GM19351 (cell line): ENCODE data around the gene PRLH.

Source experiments
- ATAC-seq: cut with Tn5 transposase; IDR thresholded peaks from one replicate; pipeline ENCODE4 v1.9.1; 2021; ENCODE audit warnings: mild to moderate bottlenecking, moderate library complexity; ENCODE audit not compliant: unreplicated experiment

The PRLH gene

GRCh38 chr2:237563816-237564215 is 2.6 kb upstream of the PRLH start:
- ATAC-seq: no peak

- ATAC-seq: no peak
Measured at GRCh38 chr2:237564526-237565131, 1.7 kb upstream of the PRLH start.

DNA sequence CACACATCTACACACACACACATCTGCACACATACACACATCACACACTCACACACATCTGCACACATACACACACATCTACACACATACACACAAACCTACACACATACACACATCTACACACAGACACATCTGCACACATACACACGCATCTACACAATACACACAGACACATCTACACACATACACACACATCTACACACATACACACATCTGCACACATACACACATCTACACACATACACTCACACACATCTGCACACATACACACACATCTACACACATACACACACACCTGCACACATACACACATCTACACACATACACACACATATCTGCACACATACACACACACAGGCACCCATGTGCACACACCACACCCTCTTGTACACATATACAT is 400 bp upstream of the PRLH start:
- no peak for ATAC-seq

DNA sequence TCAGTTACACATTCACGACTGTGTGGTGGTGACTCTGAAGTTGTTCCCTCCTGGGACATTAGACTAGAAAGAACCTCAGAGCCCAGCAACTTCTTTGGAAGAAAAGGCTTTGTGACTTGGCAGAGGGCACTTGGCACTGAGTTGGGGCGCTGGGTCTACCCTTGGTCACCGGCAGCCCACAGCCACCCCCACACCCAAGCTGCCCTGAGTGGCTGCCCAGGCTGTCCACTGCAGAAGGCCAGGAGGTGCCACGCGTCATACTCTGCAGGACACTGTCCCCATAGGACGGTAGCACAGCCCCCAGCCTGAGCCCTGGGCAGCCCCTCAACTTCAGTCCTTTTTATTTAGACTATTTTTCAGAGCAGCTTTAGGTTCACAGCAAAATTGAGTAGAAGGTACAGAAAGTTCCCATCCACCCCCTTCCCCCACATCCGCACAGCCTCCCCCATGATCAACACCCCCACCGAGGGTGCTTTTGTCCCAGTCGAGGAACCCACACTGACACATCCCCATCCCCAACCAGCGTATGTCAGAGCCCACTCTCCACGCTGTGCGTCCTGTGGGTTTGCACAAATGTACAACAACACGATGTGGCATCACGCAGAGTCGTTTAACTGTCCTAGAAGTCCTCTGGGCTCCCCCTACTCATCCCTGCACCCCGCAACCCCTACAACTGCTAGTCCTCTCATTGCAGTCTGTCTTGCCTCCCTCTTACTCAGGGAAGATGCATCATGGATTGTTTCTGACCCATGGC is 1.1 kb downstream of the PRLH start:
- no peak for ATAC-seq

- ATAC-seq: no peak
Measured at GRCh38 chr2:237568121-237568660, 1.8 kb downstream of the PRLH start.

DNA sequence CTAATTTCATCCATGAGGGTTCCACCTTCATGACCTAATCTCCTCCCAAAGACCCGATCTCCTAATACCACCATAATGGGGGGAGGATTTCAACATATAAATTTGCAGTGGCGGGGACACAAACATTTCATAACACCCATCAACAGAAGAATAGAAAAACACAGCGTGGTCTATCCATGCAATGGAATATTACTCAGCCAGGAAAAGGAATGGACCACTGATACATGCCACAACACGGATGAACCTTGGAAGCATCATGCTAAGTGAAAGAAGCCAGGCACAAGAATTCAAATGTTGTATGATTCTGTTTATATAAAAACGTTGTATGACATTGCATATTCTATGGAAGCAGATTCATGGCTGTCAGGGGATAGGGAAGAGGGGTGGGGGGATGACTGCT is 2.7 kb downstream of the PRLH start:
- ATAC-seq: no peak

DNA sequence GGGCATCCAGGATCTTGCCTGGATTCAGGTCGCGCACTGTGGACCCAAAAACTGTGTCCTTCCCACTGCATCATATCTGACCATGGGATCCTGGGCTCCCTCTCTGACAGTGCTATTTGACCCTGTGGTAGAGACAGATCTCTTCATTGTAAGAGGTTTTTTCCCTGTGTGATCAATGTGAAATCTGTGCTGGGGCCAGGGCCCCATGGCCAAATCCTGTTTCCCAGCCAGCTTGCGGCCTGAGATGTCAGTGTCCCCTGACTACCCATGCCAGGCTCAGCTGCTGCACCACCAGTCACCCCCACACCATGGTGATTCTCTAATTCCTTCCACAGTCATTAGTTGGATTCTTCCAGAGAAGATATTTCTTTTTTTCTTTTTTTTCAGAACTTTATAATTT is 3.5 kb downstream of the PRLH start:
- ATAC-seq: no peak

GRCh38 chr2:237570776-237571335 is 4.5 kb downstream of the PRLH start:
- ATAC-seq: no peak

- no peak for ATAC-seq
Measured at GRCh38 chr2:237571551-237571950, 5.2 kb downstream of the PRLH start.

DNA sequence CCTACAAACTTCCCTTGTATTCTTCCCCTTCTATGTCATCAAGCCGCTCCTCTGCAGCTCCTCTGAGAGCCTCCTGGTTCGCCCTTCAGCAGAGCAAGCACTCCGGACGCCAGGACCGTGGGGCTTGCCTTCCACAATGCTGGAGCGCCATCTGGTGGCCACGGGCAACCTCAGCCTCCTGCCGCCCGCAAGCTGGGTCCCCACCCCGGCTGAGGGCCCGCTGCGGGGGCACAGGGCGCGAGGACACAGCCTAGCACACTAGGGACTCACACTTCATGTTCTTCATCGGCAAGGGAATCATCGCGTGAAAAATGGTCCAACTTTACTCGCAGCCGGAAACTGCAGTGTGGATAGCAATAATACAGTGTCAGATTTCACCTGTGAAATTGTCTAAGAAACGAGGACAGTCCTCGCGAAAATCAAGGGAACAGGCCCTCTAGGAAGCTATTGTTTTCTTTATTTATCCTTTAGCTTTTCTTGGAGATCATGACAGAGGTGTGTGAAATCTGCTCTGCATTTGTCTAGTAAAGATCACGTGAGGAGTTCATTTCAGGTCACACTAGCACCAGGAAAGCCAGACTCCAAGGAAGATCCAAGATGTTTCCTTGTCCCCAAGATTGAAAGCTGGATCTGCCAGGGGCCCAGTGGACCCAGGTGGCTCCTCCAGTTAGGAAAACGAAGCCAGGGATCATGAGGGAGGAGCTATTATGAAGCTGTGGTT is 5.8 kb downstream of the PRLH start:
- ATAC-seq: peak; percentile 97

GRCh38 chr2:237572742-237573101 is 6.3 kb downstream of the PRLH start:
- ATAC-seq: no peak

GRCh38 chr2:237573721-237574415 is 7.5 kb downstream of the PRLH start:
- no peak for ATAC-seq

DNA sequence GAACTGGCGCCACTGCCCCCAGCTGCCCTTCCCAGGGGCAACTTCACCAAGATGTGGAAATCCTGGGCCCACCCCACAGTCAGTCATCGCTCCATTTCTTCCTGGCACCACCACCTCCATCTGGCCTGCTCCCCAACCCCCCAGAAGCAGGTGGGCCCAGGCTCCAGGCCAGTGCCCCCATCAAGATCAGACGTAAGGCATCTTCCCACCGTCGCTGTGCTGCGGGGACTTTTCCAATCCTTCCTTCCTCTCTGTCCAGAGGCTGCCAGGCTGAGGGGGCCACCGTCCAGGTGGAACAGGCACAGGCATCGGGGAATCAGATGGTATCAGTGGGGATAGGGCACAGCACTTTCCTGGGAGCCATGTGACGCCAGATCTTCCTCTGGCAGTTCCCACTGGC is 8.1 kb downstream of the PRLH start:
- ATAC-seq: no peak

GRCh38 chr2:237574894-237575868 is 8.8 kb downstream of the PRLH start:
- ATAC-seq: no peak

DNA sequence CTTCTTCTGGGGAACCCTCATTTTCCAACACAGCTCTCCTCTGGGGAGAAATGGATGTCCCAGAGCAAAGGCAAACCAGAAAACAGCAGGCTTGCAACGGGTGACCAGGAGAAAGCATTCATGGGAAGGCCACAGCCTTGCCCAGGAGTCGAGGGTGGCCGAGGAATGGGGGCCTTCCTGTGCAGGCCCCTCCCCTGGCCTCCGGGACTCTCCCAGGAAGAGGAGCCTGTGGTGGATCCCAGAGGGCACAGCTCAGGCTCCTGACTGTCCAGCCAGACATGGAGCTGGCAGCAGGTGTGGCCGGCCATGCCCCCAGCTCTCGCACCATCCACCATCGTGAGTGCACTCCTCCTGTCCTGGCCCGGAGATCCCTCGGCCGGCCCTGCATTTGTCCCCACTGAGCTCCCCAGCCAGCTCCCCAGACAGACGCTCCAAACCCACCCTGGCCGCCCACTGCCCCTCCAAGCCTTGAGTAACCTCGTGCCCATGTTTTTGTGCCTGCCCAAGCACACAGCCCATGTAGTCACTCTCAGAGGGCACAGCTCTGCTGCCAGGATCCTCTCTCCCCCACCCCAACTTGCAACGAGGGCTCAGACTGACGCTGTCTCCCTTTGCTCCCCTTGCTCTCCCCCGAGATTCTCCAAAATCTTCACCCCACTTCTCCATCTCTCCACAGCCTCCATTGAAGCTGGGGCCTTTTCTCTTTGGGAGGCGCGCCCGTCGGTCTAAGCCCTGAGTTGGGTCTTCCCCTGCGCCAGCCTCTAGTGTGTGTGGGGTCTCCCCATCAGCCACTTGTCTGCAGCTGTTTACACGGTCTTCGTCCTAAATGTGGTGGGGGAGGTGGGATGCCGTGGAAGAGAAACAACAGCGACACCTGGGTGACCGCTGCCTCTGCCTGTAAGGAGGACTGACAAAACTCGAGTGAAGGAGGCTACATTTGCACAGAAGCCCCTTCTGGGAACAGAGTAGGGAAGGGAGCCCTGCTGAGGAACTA is 9.8 kb downstream of the PRLH start:
- ATAC-seq: no peak

- no peak for ATAC-seq
Measured at GRCh38 chr2:237576974-237577373, 10.6 kb downstream of the PRLH start.

DNA sequence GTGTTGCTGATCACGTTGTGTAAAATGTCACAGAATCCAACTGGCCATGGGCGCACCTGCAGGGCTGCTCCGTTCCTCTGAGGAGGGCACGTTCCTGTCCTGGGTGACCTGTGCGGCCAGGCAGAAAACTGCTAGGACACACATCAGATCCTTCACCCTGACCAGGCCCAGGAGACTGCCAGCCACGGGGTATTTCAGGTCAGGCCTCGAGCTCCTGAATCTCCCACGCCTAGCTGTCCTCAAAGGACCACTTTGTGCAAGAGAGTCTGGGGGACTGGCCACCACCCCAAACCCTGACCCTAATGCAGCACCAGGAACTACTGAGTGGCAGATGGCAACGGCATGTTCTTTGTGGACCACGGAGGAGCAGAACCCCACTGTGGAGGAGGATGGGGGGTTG is 11.1 kb downstream of the PRLH start:
- no peak for ATAC-seq

- ATAC-seq: no peak
Measured at GRCh38 chr2:237577956-237578870, 11.8 kb downstream of the PRLH start.
